Measurements from ENCODE around the gene ZMYND8.

Gene ZMYND8

GRCh38 chr20:47172579-47172978 is 183.9 kb downstream of the ZMYND8 start:
- TF ChIP-seq CTCF (IDR thresholded peaks at IDR 0.05; ENCODE audit: extremely low read depth, missing control alignments): no peak
- no peak for DNase-seq (ENCODE audit: low spot score)

GRCh38 chr20:47167846-47168245 is 188.7 kb downstream of the ZMYND8 start:
- no peak for DNase-seq (ENCODE audit: low spot score)
- TF ChIP-seq CTCF (IDR thresholded peaks at IDR 0.05; ENCODE audit: extremely low read depth, missing control alignments): no peak

- DNase-seq (ENCODE audit: low spot score): no peak
Measured at GRCh38 chr20:47165376-47165865, 191.1 kb downstream of the ZMYND8 start.

GRCh38 chr20:47164140-47164539 is 192.4 kb downstream of the ZMYND8 start:
- TF ChIP-seq CTCF (IDR thresholded peaks at IDR 0.05; ENCODE audit: extremely low read depth, missing control alignments): no peak
- no peak for DNase-seq (ENCODE audit: low spot score)

More at GRCh38 chr20:47165376-47165865, 191.1 kb downstream of the ZMYND8 start:
- no peak for TF ChIP-seq CTCF (IDR thresholded peaks at IDR 0.05; ENCODE audit: extremely low read depth, missing control alignments)

GRCh38 chr20:47161411-47161810 is 195.1 kb downstream of the ZMYND8 start:
- no peak for TF ChIP-seq CTCF (IDR thresholded peaks at IDR 0.05; ENCODE audit: extremely low read depth, missing control alignments)
- DNase-seq (ENCODE audit: low spot score): no peak

GRCh38 chr20:47160992-47161391 is 195.5 kb downstream of the ZMYND8 start:
- TF ChIP-seq CTCF (IDR thresholded peaks at IDR 0.05; ENCODE audit: extremely low read depth, missing control alignments): no peak
- no peak for DNase-seq (ENCODE audit: low spot score)

GRCh38 chr20:47160240-47160639 is 196.3 kb downstream of the ZMYND8 start:
- no peak for TF ChIP-seq CTCF (IDR thresholded peaks at IDR 0.05; ENCODE audit: extremely low read depth, missing control alignments)
- no peak for DNase-seq (ENCODE audit: low spot score)

Measured in GM20000 (cell line).